ENCODE measurements around the gene AGBL3.

DNA sequence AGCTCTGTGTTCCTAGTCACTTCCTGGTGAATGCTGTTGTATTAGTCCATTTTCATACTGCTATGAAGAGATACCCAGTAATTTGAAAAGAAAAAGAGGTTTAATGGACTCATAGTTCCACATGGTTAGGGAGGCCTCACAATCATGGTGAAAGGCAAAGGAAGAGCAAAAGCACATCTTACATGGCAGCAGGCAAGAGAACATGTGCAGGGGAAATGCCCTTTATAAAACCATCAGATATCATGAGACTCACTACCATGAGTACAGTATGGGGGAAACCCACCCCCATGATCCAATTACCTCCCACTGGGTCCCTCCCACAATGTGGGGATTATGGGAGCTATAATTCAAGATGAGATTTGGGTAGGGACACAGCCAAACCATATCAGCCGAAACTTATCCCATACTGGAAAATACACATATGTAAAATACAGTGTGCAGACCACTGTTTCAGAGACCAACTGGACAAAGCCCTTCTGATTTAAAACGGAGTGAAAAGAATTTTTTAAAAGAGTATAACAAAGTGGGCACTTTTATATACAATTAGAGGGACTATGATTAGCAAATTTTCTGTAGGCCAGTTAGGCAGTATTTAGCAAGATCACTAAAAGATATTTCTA, 176.2 kb downstream of the AGBL3 start:
- TF ChIP-seq CTCF (IDR thresholded peaks at IDR 0.05) (no peak), EZH2phosphoT487 (IDR thresholded peaks at IDR 0.05) (no peak), EZH2 (IDR thresholded peaks at IDR 0.05) (no peak)
